Measurements from ENCODE around the gene ZCCHC2. TPM values are rescaled to one million over a fixed set of nuclear protein-coding genes. Genes with fewer than 3 reads are reported as not detected.

The ZCCHC2 gene
- total RNA-seq, 1 experiment from 2014 or later = 11.5 TPM

DNA sequence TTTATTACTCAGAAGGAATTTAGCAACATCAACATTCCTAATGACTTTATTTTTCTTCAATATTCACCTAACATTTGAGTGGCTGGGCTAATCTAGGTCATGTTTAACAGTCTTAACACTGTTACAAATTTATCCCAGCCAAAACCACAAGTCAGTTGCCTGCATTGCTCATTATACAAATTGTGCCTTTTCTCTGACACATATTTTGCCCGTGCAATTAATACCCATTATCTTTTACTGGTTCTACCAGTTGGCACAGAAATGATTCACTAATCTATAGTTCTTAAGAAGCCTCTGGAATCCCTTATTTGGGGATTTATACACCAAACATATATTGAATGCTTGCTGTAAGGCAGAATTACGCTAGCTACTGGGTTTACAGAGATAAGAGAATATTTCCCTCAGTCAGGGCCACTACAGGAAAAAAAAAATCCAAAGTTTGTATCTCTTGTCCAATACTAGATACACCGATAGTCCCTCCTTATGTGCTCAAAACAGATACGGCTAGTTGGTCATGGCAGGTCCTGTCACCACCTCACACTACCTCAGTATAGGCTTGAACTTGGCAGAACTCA, 46.3 kb downstream of the ZCCHC2 start:
- Histone ChIP-seq H3K36me3 (ENCODE audit: insufficient read depth, low read length, poor library complexity, severe bottlenecking) (peaks cover 22% of the 10 kb centered on the region), H3K4me1 (ENCODE audit: insufficient read depth, low read length, poor library complexity, severe bottlenecking) (no peaks in the 10 kb centered on the region), H3K27me3 (replicated peaks; ENCODE audit: insufficient read depth, low read depth, low read length, poor library complexity) (no peaks in the 10 kb centered on the region), H3K9me3 (ENCODE audit: low read depth, low read length, poor library complexity, severe bottlenecking) (no peaks in the 10 kb centered on the region), H3K27ac (ENCODE audit: low read depth, low read length, poor library complexity, severe bottlenecking) (no peak overlapping the region), H3K4me3 (ENCODE audit: low read depth, low read length, poor library complexity, severe bottlenecking) (no peak overlapping the region)
- CTCF ChIA-PET = no interaction called here
- no peak for DNase-seq (ENCODE audit: low spot score)
- POLR2A ChIA-PET (ENCODE audit: low non-redundant PET) = no interaction called here
- intact Hi-C loops (cut with micrococcal nuclease; ENCODE audit: unreplicated experiment) = no loop called here
- no TSS peak for BruUV-seq (replicated peaks)
- TF ChIP-seq EZH2 (IDR thresholded peaks at IDR 0.05; ENCODE audit: borderline replicate concordance, low read depth, low read length, poor library complexity, severe bottlenecking) = no peak
- TF ChIP-seq, protein P1, sequence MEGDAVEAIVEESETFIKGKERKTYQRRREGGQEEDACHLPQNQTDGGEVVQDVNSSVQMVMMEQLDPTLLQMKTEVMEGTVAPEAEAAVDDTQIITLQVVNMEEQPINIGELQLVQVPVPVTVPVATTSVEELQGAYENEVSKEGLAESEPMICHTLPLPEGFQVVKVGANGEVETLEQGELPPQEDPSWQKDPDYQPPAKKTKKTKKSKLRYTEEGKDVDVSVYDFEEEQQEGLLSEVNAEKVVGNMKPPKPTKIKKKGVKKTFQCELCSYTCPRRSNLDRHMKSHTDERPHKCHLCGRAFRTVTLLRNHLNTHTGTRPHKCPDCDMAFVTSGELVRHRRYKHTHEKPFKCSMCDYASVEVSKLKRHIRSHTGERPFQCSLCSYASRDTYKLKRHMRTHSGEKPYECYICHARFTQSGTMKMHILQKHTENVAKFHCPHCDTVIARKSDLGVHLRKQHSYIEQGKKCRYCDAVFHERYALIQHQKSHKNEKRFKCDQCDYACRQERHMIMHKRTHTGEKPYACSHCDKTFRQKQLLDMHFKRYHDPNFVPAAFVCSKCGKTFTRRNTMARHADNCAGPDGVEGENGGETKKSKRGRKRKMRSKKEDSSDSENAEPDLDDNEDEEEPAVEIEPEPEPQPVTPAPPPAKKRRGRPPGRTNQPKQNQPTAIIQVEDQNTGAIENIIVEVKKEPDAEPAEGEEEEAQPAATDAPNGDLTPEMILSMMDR (conservative IDR thresholded peaks at IDR 0.05; ENCODE audit: low read depth, low read length) = no peak

DNA sequence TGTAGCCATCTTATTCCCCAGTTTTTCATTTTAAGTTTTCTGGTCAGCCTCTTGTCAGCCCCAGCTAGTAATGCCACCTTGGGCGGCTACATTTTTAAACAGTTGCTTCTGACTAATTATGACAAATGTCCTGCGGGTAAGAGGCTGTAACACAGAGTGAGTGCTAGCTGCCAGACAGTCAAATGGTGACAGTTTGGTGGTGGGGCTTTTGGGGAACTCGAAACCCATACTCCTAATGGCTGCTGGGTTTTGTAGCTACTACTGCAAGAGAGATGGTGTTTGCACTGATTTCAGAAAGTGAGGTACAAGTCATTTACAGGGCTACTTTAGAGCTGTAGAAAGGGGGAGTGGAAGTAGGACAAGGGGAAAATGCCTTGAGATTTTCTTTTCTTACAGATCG, 48.2 kb downstream of the ZCCHC2 start:
- no peak overlapping the region for H3K4me3 ChIP-seq (ENCODE audit: low read depth, low read length, poor library complexity, severe bottlenecking)
- ChIA-PET CTCF (no interaction called here), POLR2A (ENCODE audit: low non-redundant PET) (no interaction called here)
- BruUV-seq (replicated peaks) = no TSS peak
- TF ChIP-seq EZH2 (IDR thresholded peaks at IDR 0.05; ENCODE audit: borderline replicate concordance, low read depth, low read length, poor library complexity, severe bottlenecking) = no peak
- TF ChIP-seq, protein P1 (conservative IDR thresholded peaks at IDR 0.05; ENCODE audit: low read depth, low read length) = no peak
- no peaks in the 10 kb centered on the region for H3K27me3 ChIP-seq (replicated peaks; ENCODE audit: insufficient read depth, low read depth, low read length, poor library complexity)
- H3K36me3 ChIP-seq (ENCODE audit: insufficient read depth, low read length, poor library complexity, severe bottlenecking) = peaks cover 35% of the 10 kb centered on the region
- H3K9me3 ChIP-seq (ENCODE audit: low read depth, low read length, poor library complexity, severe bottlenecking) = no peaks in the 10 kb centered on the region
- DNase-seq (ENCODE audit: low spot score) = no peak
- H3K27ac ChIP-seq (ENCODE audit: low read depth, low read length, poor library complexity, severe bottlenecking) = no peak overlapping the region
- no peaks in the 10 kb centered on the region for H3K4me1 ChIP-seq (ENCODE audit: insufficient read depth, low read length, poor library complexity, severe bottlenecking)
- intact Hi-C loops (cut with micrococcal nuclease; ENCODE audit: unreplicated experiment) = no loop called here

DNA sequence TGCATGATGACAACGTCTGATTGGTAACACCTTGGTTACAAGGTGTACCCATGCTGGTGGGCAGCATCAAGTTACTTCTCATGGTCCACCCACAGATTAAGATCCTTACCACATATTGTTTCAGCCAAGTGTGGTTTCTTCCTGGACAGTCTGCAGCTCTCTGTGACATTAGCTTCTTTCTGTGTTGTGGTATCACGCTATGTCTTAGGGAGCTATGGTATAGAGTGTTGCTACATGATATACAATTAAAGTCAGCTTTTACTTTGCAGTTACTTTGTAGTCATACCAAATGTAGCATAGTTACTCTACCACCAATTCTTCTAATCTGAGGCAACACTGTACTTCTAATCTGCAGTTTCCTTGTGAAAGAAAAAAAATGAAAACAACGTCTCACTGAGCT, 48.8 kb downstream of the ZCCHC2 start:
- CTCF ChIA-PET = no interaction called here

More for the DNA sequence above, 48.8 kb downstream of the ZCCHC2 start:
- Histone ChIP-seq H3K4me3 (ENCODE audit: low read depth, low read length, poor library complexity, severe bottlenecking) (no peak overlapping the region), H3K27me3 (replicated peaks; ENCODE audit: insufficient read depth, low read depth, low read length, poor library complexity) (no peaks in the 10 kb centered on the region), H3K36me3 (ENCODE audit: insufficient read depth, low read length, poor library complexity, severe bottlenecking) (peaks cover 35% of the 10 kb centered on the region), H3K4me1 (ENCODE audit: insufficient read depth, low read length, poor library complexity, severe bottlenecking) (no peaks in the 10 kb centered on the region), H3K9me3 (ENCODE audit: low read depth, low read length, poor library complexity, severe bottlenecking) (no peaks in the 10 kb centered on the region), H3K27ac (ENCODE audit: low read depth, low read length, poor library complexity, severe bottlenecking) (no peak overlapping the region)
- TF ChIP-seq, protein P1 (conservative IDR thresholded peaks at IDR 0.05; ENCODE audit: low read depth, low read length) = no peak
- no peak for TF ChIP-seq EZH2 (IDR thresholded peaks at IDR 0.05; ENCODE audit: borderline replicate concordance, low read depth, low read length, poor library complexity, severe bottlenecking)
- intact Hi-C loops (cut with micrococcal nuclease; ENCODE audit: unreplicated experiment) = no loop called here
- BruUV-seq (replicated peaks) = no TSS peak
- POLR2A ChIA-PET (ENCODE audit: low non-redundant PET) = no interaction called here
- no peak for DNase-seq (ENCODE audit: low spot score)
